HL-60/S4 (cell line): Measurements from ENCODE around the gene KCNA5.

Experiments
- in situ Hi-C: fragments of 300-500 bp; cut with MboI; formaldehyde crosslinking; loops from 2 replicates; pipeline ENCODE4 v1.14.3; 2022; ENCODE audit warnings: low sequenced_read_pairs

The KCNA5 gene

DNA sequence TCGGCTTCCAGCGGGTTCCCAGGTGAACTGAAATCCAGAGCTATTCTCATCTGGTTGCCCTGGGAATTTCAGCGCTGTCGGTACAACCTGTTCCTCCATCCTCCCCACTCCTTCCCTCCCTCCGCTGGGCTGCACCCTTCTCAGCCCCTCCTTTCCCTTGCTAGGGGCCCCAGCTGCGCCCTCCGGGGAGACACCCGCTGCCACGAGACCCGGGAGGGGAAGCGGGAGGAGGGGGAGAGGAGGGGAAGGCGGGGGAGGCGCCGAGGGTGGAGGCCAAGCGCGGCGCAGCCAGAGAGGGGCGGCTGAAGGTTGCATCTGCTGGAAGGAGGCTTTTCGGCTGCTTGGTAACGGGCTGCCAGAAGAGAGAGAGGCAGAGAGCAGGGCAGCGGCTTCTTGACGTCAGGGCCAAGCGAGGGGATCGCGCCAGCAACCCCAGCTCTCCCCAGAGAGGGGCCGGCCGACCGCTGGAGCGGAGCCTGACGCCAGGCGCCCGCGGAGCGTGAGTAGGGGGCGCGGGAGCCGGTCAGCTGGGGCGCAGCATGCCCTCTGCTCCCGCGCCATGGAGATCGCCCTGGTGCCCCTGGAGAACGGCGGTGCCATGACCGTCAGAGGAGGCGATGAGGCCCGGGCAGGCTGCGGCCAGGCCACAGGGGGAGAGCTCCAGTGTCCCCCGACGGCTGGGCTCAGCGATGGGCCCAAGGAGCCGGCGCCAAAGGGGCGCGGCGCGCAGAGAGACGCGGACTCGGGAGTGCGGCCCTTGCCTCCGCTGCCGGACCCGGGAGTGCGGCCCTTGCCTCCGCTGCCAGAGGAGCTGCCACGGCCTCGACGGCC, at the start of gene KCNA5:
KCNA5 (plus strand) TSS at position 291 of the 831 bp plus-strand sequence; CDS start at position 560, 269 bp downstream.
- in situ Hi-C loops, result no loop called here

DNA sequence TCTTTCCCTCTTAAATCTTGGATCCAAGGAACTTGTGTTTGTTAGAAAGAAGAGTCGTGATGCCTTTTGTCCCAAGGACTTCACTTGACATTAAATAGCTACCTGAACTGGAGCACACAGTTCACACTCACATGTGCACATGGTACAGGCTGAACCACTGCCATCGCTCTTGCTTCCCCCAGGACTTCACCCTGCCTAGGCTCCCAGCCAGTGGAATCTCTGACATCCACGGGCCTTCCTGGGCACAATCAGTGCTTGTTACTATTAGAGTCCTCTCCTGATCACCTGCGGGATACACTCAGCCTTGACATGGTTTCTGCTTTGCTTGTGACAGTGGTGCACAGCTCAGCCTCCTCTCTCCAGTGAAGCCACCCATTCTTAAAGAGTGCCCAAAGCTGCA, 49.1 kb upstream of the KCNA5 start:
- in situ Hi-C loops, result no loop called here

DNA sequence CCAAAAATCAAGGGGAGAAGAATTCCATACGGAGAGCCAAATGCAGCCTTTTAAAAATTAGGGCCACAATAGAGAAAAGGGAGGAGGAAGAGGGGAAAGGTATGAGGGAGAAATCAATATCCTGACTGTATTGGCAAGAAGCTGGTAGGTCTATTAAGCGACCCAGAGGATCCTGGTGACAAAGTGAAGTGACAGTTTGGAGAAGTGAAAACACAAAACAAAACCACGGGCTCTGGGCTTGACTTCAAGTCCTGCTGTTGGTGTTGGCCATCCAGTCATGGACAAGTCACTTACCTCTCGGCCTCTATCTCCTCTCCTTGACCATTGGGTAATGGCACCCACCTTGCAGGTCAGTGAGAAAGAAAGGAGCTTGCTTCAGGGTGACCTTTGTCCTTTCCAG, 47.0 kb upstream of the KCNA5 start:
- in situ Hi-C loops, result no loop called here

DNA sequence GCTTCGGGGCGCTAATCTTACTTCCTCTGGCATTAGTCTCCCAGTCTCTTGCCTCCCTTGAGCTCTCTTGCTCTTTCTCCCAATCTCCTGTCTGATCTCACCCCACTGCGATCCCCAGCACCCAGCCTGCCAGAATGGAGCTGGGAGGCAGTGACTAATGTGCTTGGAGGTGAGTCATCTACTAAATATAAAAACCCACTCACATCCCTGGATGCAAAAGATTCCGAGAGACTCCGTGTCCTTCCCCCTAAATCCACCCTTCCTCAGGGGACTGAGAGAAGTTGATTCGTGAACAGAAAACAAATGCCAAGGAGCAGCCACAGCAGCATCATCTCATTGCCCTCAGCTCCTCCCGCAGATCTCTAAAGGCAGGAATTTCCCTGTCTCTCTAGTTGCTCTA, 45.7 kb upstream of the KCNA5 start:
- in situ Hi-C loops, result no loop called here

DNA sequence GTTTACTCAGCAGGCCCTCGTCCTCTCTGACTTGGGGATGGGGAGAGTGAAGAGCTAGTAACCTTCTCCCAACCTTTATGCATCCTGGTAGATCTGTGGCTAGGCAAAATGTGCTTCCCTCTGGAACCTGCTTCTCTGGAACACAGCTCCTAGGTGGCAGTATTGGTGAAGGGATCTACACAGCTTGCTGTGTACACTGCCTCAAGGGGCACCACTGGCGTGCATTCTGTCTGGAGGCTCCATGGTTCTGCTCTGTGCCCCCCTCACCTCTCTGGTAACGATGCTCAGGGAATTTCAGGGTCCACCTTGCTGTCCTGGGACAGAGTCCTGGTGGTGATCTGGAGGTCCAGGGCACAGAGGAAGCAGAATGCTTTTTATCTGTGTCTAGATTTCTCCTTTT, 43.5 kb upstream of the KCNA5 start:
- in situ Hi-C loops, result loop anchor here (25.0 kb wide), 1 partner anchor 638 kb away; no protein-coding TSS in a partner anchor

DNA sequence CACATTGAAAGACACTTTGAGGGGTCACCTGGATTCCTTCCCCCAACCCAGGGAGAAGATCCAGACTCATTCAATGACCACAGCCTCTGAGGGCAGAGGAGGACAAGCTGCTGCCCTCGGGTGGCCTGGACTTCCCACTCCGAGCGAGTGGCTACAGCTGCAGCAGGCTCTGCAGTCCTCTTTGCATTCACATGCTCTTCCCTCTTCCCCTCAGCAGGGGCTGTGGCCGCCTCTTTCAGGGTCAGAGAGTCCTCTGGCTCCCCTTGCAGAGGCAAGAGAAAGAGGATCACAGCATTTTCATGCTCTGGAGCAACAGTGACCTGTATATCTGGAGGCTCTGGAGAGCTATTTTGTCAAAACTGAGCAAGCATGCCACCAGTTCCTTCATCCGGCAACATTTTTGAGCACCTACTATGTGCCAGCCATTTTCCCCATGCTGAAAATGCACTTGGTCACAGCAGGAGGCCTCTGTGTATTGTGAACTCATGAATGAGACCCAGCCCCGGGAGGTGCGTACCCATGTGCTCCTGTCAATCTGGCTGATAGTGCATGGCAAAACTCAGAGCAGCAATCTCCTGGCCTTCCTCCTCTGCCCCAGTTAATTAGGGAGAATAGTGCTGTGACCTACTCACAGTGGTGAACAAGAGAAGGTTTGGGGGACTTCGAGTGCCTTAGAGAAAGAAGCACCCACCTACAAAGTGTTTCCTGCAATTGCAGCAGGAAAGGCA, 42.9 kb upstream of the KCNA5 start:
- in situ Hi-C loops, result loop anchor here (25.0 kb wide), 1 partner anchor 639 kb away; no protein-coding TSS in a partner anchor

DNA sequence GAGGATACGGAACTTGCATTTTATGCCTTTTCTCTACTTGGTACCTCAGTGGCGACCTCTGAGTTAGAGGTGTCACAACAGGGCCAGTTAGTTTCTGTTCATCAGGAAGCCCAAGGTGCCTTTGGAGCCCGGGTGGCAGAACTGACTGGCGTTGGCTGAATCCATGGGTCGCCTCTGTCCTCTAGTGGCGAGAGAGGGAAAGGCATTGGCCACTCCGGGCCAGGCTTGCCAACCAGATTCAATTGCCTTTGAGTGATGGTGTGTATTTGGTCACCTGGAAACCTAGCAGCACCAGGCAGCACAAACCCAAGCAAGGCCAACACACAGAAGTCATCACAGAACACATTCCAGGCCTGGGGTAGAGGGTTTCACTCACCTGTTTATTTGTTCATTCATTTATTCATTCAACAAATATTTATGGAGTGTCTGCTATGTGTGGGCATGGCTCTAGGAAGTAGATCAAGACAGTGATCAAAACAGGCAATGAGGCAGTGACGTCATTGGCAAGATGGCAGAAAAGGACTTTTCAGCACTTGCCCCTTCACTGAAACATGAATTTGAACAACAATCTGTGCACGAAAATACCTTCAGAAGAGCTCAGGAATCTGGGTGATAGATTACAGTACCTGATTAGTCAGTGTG, 40.5 kb upstream of the KCNA5 start:
- in situ Hi-C loops, result loop anchor here (25.0 kb wide), 1 partner anchor 641 kb away; no protein-coding TSS in a partner anchor

DNA sequence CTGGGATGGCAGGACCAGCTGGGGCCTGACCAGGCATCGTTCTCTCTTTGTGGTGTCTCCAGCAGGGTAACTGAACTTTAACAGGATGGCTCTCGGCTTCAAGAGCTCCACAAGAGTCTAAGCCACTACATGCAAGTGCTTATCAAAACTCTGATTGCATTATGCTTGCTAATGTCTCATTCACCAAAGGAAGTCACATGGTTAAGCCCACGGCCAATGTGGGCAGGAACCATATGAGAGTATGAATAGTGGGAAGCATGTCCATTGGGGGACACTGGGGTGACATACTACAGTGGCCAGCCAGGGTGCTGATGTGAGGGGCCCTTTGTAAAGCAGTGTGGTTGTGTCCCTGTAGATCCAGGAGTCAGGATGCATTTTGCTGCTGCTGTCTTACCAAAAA, 35.0 kb upstream of the KCNA5 start:
- in situ Hi-C loops, result loop anchor here (25.0 kb wide), 1 partner anchor 646 kb away; no protein-coding TSS in a partner anchor

DNA sequence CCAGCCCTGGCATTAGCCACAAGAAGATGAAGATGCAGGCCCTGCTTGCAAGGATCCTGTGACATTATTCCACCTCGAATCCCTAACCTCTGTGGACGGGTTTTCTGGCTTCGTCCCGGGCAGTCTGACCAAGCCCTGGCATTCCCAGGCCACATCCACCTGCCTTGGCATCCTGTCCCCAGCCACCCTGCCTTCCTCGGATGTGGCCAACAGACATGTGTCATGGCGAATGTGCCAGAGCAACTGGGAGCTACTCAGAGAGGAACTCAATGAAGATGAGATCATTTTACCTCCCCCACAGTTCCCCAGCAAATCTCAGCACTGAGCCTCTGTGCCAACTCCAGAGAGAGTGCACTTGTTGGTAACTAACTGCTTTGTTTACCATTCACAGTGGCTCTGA, 33.5 kb upstream of the KCNA5 start:
- in situ Hi-C loops, result loop anchor here (10.0 to 25.0 kb wide), 2 partner anchors 145 to 648 kb away; no protein-coding TSS in a partner anchor

DNA sequence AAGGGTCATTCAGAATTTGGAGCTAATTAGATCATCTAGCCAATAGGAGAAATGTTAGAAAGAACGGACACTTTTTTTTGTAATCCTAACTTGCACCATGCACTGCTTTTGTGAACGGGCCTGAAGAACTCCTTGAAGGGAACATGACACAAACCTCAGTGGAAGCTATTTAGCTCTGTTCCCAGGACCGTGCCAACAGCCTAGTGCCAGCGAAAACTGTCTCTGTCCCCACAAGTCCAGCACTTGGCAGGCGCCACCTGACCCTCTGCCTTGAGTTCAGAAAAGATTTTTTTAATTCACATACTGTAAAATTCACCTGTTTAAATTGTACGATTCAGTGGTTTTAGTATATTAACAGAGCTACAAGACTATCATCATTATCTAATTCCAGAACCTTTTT, 31.3 kb upstream of the KCNA5 start:
- in situ Hi-C loops, result loop anchor here (10.0 to 25.0 kb wide), 2 partner anchors 148 to 650 kb away; no protein-coding TSS in a partner anchor

DNA sequence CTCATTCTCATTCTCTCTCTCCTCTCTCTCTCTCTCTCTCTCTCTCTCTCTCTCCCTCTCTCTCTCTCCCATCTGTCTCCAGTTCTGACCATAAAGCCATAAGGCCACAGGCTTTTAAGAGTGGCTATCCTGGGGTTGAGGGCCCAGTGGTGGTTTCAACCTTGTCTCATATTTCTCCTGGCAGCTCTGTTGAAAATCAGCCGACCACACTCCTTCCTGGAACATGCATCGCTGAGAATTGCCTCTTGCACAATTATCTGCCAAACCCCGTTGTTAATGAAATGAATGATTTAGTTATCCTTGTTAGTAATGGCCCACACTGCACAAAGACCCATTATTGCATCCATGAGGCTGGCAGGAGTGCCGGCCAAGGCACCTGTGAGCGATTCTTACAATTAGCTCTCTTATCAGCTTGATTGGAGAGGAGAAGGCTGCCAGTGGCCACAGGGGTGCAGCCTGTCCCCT, 30.4 kb upstream of the KCNA5 start:
- in situ Hi-C loops, result loop anchor here (10.0 to 25.0 kb wide), 2 partner anchors 148 to 651 kb away; no protein-coding TSS in a partner anchor

DNA sequence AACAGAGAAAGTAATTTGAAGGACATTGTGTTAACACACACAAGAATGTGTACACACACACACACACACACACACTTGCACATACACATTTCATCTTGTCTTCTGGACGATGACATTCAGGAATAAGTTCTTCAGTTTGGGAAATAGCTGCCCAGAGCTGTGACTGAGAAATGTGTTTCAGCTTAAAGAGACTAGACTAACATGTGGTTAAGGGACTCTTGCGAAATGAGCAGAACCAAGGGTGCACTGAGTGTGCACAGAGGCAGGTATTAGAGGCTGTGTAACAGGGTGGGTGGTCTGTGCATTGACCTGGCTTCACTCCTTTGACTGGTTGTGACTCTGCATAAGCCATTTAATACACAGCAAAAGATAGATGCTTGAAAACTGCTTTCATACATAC, 29.4 kb upstream of the KCNA5 start:
- in situ Hi-C loops, result loop anchor here (10.0 to 25.0 kb wide), 2 partner anchors 149 to 652 kb away; no protein-coding TSS in a partner anchor

DNA sequence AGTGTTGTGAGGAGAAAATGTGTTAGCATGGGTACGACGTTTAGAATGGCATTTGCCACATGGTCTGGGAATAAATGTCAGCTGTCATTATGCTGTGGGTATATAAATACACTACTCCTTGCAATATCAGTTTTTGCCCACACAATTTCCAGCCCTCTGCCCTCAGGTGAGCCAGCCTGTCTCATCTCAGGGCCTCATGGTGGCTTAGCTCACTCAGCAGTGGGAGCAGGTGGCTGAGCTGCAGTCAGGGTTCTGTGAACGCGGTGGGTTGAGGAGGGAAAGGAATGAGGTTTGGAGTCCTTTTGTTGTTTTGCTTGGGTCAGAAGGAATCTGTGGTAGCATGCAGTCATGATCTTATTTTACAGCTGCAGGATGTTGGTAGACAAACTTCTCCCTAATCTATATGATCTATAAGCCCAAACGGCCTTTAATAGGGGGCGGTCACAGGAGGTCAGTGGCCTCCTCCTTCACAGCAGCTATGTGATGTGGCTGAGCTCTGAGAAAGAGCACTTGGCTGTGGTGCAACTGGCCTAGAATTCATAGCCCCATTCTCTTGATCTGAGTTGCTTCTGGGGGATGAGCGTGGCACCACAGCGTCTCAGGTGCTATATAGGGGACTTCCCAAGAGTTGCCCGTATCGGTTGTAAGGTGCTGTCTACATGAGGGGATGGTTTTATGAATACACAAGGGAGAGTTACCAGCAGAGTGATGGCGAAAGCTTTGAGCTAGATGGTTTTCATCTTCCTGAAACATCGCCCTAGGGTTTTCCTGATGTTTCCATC, 27.8 kb upstream of the KCNA5 start:
- in situ Hi-C loops, result loop anchor here (10.0 to 25.0 kb wide), 2 partner anchors 151 to 654 kb away; no protein-coding TSS in a partner anchor

DNA sequence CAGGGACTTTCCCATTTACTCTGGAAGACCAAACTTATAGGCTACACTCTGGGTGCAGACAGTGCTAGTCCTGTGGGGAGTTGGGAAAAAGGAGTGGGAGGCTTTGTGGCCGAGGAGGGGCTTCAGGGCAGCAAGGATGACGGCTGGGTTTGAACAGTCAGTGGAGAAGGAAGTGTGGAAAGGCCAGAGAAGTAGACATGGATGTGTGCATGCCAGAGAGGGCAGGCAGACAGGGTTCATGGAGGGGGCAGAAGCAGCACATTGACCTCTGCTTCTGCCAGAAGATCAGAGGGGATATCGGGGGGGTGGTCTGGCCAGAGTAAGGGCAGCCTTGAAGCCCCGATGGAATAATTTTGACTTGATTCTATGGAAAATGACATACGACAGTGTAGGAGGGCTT, 27.2 kb upstream of the KCNA5 start:
- in situ Hi-C loops, result loop anchor here (10.0 to 25.0 kb wide), 2 partner anchors 152 to 654 kb away; no protein-coding TSS in a partner anchor

DNA sequence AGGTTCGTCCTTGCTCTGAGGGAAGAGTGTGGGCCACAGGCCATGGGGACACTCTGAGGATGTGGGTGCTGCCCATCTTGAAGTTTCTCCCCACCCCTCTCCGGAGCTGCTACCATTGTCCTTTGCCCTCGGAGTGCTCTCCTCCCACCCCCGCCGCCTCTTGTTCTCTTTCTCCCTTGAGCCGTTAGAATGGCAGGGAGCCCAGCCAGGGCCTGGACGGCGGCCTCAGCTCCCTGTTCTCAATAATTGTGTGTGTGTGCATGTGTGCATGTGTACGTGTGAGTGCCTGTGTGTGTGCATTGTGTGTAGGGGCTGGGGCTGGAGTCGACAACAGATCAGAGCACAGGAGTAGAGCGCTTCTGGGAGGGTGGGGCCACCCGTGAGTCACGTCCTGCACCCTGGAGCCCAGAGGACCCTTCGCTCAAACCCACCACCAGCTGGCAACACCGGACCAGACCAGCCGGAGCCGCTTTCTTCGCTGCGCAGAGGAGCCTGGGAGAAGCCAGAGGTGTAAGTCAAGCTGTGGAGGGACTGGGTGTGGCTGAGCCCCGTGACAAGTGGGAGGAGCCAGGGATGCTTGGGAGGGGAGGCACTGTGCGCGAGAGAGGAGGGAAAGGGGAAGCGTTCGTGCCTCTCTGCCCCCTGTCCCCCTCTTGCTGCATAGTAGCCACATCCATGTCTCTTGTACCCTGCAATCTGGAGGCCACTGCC, 25.9 kb upstream of the KCNA5 start:
- in situ Hi-C loops, result loop anchor here (10.0 to 25.0 kb wide), 2 partner anchors 153 to 655 kb away; no protein-coding TSS in a partner anchor

DNA sequence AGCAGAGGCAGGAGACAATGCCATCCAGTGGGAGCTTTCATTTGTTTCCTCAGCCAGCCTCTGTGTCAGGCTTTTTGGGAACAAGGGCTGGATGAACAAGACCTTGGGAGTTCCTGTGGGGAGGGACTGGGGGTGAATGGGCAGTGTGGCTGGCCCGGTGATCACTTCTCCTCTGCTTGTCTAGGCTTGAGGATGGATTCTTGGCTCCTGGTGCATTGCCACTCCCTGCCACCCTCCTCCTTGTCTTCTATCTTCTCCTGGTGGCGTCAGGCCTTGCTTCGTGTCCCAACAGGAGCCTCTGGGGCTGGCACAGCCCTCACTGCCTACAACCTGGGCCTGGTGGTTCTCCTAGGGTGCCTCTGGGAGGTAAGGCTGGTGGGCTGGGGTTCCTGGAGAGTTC, 25.0 kb upstream of the KCNA5 start:
- in situ Hi-C loops, result loop anchor here (10.0 to 25.0 kb wide), 2 partner anchors 154 to 656 kb away; no protein-coding TSS in a partner anchor

DNA sequence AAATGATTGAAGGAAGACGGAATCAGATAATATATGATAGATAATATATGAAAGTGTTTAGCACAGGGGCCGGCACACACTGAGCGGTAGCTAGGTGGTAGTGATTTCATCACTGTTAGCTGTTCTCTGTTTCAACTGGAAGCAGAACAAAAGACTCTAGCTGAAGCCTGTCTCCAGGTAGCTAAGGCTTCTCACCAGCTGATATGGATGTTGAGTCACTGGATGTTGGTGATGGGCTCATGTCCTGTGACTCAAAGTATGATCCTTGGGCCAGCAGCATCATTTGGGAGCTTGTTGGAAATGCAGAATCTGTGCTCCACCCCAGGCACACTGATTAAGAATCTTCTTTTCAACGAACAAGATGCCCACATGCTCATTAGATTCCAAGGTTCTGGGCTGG, 21.7 kb upstream of the KCNA5 start:
- in situ Hi-C loops, result loop anchor here (25.0 kb wide), 1 partner anchor 660 kb away; no protein-coding TSS in a partner anchor

DNA sequence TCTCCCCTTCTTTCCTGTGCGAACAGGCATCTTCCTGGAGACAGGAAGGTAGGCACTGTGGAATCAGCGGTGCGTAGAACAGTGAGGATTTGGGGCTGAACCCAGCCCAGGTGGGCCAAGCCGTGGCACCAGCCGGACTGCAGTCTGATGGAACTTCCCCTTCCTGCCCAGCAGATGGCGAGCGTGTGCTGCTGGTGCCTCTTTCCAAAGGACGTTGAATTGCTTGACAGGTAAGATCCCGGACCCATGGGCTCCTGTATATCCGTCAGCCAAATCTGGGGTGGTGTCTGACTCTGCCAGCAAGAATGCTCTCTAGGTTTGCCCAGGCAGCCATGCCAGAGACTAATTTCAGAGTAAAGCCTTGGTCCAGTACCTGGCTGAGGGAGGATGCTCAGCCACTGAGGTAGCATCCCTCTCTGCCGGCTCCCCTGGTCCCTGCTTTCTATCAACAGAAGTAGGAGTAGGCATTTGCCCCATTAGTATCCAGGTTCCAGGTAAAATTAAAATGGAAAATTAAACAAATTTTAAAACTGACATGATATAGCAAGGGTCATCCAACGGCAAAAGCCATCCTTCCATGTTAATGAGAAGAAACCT, 21.1 kb upstream of the KCNA5 start:
- in situ Hi-C loops, result loop anchor here (25.0 kb wide), 1 partner anchor 660 kb away; no protein-coding TSS in a partner anchor

DNA sequence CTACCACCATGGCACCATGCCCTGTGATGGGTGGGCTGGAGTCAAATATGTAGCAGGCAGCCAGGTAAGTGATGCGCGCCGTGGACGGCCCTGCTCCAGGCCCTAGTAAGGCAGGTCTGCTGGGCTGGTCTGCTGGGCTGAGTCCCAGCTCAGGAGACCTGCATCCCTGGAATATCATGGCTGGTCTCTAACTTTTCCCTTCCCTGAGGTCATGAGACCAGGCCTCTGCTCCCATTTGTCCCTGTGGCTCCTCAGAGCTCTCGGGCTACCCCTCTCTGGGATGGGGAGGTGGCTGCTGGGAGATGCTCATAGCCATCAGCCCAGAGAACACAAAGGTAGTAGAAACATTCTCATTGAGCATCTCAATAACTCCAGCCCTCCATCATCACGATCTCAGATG, 19.8 kb upstream of the KCNA5 start:
- in situ Hi-C loops, result loop anchor here (25.0 kb wide), 1 partner anchor 662 kb away; no protein-coding TSS in a partner anchor
